ENCODE data around the gene MIDN.

MIDN gene

GRCh38 chr19:1254530-1255185 lies 6.3 kb downstream of the MIDN start:
- no peak overlapping the region for H3K4me3 ChIP-seq (ENCODE audit: low read depth, low read length)
- TF ChIP-seq CTCF (IDR thresholded peaks at IDR 0.05; ENCODE audit: borderline replicate concordance, insufficient read depth, low read depth, low read length): no peak

GRCh38 chr19:1255186-1256161 lies 7.1 kb downstream of the MIDN start:
- H3K4me3 ChIP-seq (ENCODE audit: low read depth, low read length): no peak overlapping the region
- no peak for TF ChIP-seq CTCF (IDR thresholded peaks at IDR 0.05; ENCODE audit: borderline replicate concordance, insufficient read depth, low read depth, low read length)

GRCh38 chr19:1256646-1257474 lies 8.5 kb downstream of the MIDN start:
- no peak for TF ChIP-seq CTCF (IDR thresholded peaks at IDR 0.05; ENCODE audit: borderline replicate concordance, insufficient read depth, low read depth, low read length)

GRCh38 chr19:1257475-1258162 lies 9.2 kb downstream of the MIDN start:
- no peak for TF ChIP-seq CTCF (IDR thresholded peaks at IDR 0.05; ENCODE audit: borderline replicate concordance, insufficient read depth, low read depth, low read length)
- no peak overlapping the region for H3K4me3 ChIP-seq (ENCODE audit: low read depth, low read length)

More at GRCh38 chr19:1256646-1257474, 8.5 kb downstream of the MIDN start:
- H3K4me3 ChIP-seq (ENCODE audit: low read depth, low read length): no peak overlapping the region

- no peak overlapping the region for H3K4me3 ChIP-seq (ENCODE audit: low read depth, low read length)
These were observed 9.7 kb downstream of the MIDN start for GRCh38 chr19:1258163-1258492.

More at GRCh38 chr19:1258163-1258492, 9.7 kb downstream of the MIDN start:
- no peak for TF ChIP-seq CTCF (IDR thresholded peaks at IDR 0.05; ENCODE audit: borderline replicate concordance, insufficient read depth, low read depth, low read length)
